Fibroblast of lung (primary cell): ENCODE data around the gene DDX19B. TPM values are rescaled to one million over a fixed set of nuclear protein-coding genes. Genes with fewer than 3 reads are reported as not detected.

Source experiments
- DNase-seq, 2 donors: peaks; one replicate each; pipeline versions ENCODE4 v3.0.0 to v3.0.0-alpha.2; 2010; ENCODE audit warnings: low read depth in 2 of 2
- H2AFZ ChIP-seq: 2 replicates; pipeline ENCODE4 v1.5.1; 2012; ENCODE audit warnings: low read length, control low read depth, inconsistent platforms
- H3K27ac ChIP-seq: 2 replicates; pipeline ENCODE4 v1.5.1; 2011; ENCODE audit warnings: low read length, control low read depth; ENCODE audit not compliant: insufficient read depth
- H3K27me3 ChIP-seq: 2 replicates; pipeline ENCODE4 v1.5.1; 2011; ENCODE audit warnings: mild to moderate bottlenecking, low read length; ENCODE audit not compliant: control insufficient read depth, insufficient read depth
- H3K36me3 ChIP-seq: 2 replicates; pipeline ENCODE4 v1.5.1; 2011; ENCODE audit warnings: low read length; ENCODE audit not compliant: control insufficient read depth, insufficient read depth
- H3K4me1 ChIP-seq: 2 replicates; pipeline ENCODE4 v1.5.1; 2011; ENCODE audit warnings: low read length; ENCODE audit not compliant: control insufficient read depth, insufficient read depth; ENCODE audit errors: extremely low read depth
- H3K4me2 ChIP-seq: 2 replicates; pipeline ENCODE4 v1.5.1; 2011; ENCODE audit warnings: low read length, control low read depth; ENCODE audit not compliant: insufficient read depth; ENCODE audit errors: extremely low read depth
- H3K4me3 ChIP-seq, 4 experiments: fragments of 200-600 bp in 1 of 4; sonication (generic) in 1 of 4; replicated peaks in 1 of 4; 2 replicates each; pipeline ENCODE4 v1.5.1; 2011 to 2016; ENCODE audit warnings: low read length in 4 of 4, low read depth in 3 of 4, mild to moderate bottlenecking in 3 of 4, control low read depth in 2 of 4, inconsistent platforms in 1 of 4, mixed read lengths in 1 of 4; ENCODE audit not compliant: insufficient read depth in 1 of 4; ENCODE audit errors: control extremely low read depth in 1 of 4
- H3K79me2 ChIP-seq: 2 replicates; pipeline ENCODE4 v1.5.1; 2012; ENCODE audit warnings: mild to moderate bottlenecking, low read length, inconsistent platforms; ENCODE audit not compliant: control insufficient read depth, insufficient read depth
- H3K9ac ChIP-seq: 2 replicates; pipeline ENCODE4 v1.5.1; 2011; ENCODE audit warnings: mild to moderate bottlenecking, low read length, control low read depth; ENCODE audit not compliant: insufficient read depth
- H3K9me3 ChIP-seq: 2 replicates; pipeline ENCODE4 v1.5.1; 2012; ENCODE audit warnings: low read depth, low read length; ENCODE audit not compliant: control insufficient read depth, insufficient read depth
- H4K20me1 ChIP-seq: 2 replicates; pipeline ENCODE4 v1.5.1; 2011; ENCODE audit warnings: low read length; ENCODE audit not compliant: control insufficient read depth, insufficient read depth; ENCODE audit errors: extremely low read depth
- CTCF ChIP-seq, 2 donors: IDR thresholded peaks in 1 of 2; conservative IDR thresholded peaks in 1 of 2; 1 replicate in 1 of 2; 2 replicates in 1 of 2; pipeline ENCODE4 v1.5.1; 2011 to 2012; ENCODE audit warnings: low read length in 2 of 2, control low read depth in 1 of 2, inconsistent platforms in 1 of 2, low read depth in 1 of 2, mild to moderate bottlenecking in 1 of 2
- EZH2 ChIP-seq: IDR thresholded peaks from 2 replicates; pipeline ENCODE4 v1.5.1; 2012; ENCODE audit warnings: low read length, control low read depth, mild to moderate bottlenecking; ENCODE audit errors: missing control alignments
- polyA plus RNA-seq, 2 donors: library from polyadenylated mRNA; depleted of rRNA in 1 of 2; stranded (reverse) in 1 of 2; unstranded in 1 of 2; fragments of >200 nt; gene quantifications; 2 replicates each; pipeline ENCODE4 v1.2.1, GENCODE V29; 2011 to 2012; ENCODE audit warnings: missing spikeins in 1 of 2
- total RNA-seq: library from RNA; depleted of rRNA; stranded (reverse); fragments of >200 nt; gene quantifications from 2 replicates; pipeline ENCODE4 v1.2.1, GENCODE V29; 2014

DDX19B gene
- total and polyA plus RNA-seq, 2 donors (not counting 1 experiment from before 2014, with no cell fraction given) = 30.7 to 41.0 TPM

GRCh38 chr16:70251629-70252354, 47.2 kb upstream of the DDX19B start, which contains the start of gene EXOSC6:
EXOSC6 (minus strand) TSS chr16:70251940; CDS start chr16:70251900, 40 bp downstream.
- peak; percentile 92 for DNase-seq
- Histone ChIP-seq H3K79me2 (peaks cover 21% of the 10 kb centered on the region), H3K27ac (peak within 1 kb of the TSS; percentile 70), H4K20me1 (no peaks in the 10 kb centered on the region), H3K4me2 (peak within 1 kb of the TSS; percentile 90), H3K36me3 (peaks cover 25% of the 10 kb centered on the region), H3K9ac (peak within 1 kb of the TSS; percentile 73), H3K9me3 (no peaks in the 10 kb centered on the region), H2AFZ (no peak within 1 kb of the TSS), H3K27me3 (no peaks in the 10 kb centered on the region), H3K4me1 (no peaks in the 10 kb centered on the region), H3K4me3 (peak within 1 kb of the TSS; percentile 55 to 65 (median 62))
- no peak for TF ChIP-seq EZH2
- TF ChIP-seq CTCF (conservative IDR thresholded peaks at IDR 0.05 in 1 of 2, IDR thresholded peaks at IDR 0.05 in 1 of 2; ENCODE audit: low read depth in 1 of 2, low read length in 2 of 2) = peak; percentile 74 to 88

DNA sequence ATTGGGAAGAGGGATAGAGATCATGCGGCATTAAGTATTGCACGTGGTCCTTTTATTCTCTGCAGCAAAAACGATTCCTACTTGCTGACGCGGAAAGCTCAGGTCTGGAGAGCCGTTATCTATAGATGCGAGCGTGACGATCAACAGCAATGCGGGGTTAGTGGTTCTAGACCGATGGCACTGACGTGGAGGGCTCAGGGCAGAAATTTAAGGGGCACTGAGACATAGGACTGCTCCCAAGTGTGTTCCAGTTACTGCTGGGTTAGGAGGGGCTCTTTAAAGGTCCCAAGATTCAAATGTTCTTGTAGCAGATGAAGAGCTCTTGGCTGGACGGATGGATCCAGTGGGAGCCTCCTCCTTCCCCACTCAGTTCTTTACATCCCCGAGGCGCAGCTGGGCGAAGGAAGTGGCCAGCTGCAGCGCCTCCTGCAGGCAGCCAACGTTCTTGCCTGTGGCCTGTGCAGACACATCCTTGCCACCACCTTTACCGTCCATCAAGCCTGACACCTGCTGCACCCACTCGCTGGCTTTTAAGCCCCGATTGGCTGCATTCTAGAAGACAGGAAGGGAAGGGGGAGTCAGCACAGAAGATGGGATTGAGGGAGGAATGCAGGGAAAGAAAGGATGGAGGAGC, 46.5 kb upstream of the DDX19B start:
- Histone ChIP-seq H4K20me1 (no peaks in the 10 kb centered on the region), H3K36me3 (peaks cover 26% of the 10 kb centered on the region), H3K9me3 (no peaks in the 10 kb centered on the region), H3K27me3 (no peaks in the 10 kb centered on the region), H3K79me2 (peaks cover 21% of the 10 kb centered on the region), H3K4me3 (no peak overlapping the region), H3K9ac (no peak overlapping the region), H2AFZ (no peak overlapping the region), H3K27ac (no peak overlapping the region), H3K4me2 (no peak overlapping the region), H3K4me1 (no peaks in the 10 kb centered on the region)
- peak in 1 of 2 donors; percentile 23 for DNase-seq
- TF ChIP-seq EZH2 (no peak), CTCF (conservative IDR thresholded peaks at IDR 0.05 in 1 of 2, IDR thresholded peaks at IDR 0.05 in 1 of 2; ENCODE audit: low read depth in 1 of 2, low read length in 2 of 2) (peak; percentile 20 to 59)

DNA sequence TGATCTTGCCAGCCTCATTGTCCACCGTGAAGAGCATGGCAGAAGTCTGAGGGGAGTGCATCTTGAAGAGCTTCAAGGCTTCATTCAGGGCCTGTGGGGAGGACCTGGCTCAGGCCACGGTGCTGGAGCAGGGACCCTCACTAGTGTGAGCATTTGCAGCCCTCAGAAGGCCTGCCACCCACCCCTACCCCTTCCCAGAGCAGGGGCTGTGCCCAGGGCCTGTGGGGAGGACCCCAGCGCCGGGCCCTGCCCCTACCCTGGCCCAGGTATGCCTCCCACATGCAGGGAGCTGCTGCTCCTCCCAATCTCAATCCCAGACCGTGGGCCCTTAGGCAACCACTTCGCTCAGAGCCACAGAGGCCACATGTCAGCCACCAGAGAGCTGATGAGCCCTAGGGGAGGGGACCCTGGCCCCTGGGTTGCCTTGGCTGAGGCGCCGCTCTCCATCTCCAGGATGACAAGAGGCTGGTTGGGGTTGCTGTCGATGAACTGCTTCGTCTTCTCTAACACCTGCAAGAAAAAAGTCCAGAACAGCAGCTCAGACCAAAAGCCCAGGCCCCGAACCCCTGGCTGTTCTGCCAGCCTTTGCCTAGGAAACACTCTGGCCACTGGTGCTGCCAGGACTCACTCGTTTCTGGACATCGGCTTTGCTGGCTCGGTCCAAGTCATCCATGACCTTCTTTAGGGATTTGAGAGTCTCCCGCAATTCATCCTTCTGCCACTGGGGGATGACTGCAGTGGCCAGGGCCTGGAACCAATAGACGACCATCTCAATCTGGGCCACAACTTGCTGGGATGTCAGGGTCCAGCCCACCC, 45.5 kb upstream of the DDX19B start:
- peaks cover 31% of the 10 kb centered on the region for H3K36me3 ChIP-seq
- H3K4me1 ChIP-seq = no peaks in the 10 kb centered on the region
- DNase-seq = peak; percentile 42 to 47
- no peak overlapping the region for H3K4me3 ChIP-seq
- H3K9ac ChIP-seq = no peak overlapping the region
- no peak overlapping the region for H2AFZ ChIP-seq
- no peaks in the 10 kb centered on the region for H3K9me3 ChIP-seq
- peaks cover 21% of the 10 kb centered on the region for H3K79me2 ChIP-seq
- no peak overlapping the region for H3K4me2 ChIP-seq
- no peaks in the 10 kb centered on the region for H3K27me3 ChIP-seq
- TF ChIP-seq CTCF (conservative IDR thresholded peaks at IDR 0.05 in 1 of 2, IDR thresholded peaks at IDR 0.05 in 1 of 2; ENCODE audit: low read depth in 1 of 2, low read length in 2 of 2) (peak; percentile 49 to 63), EZH2 (no peak)
- no peak overlapping the region for H3K27ac ChIP-seq
- H4K20me1 ChIP-seq = no peaks in the 10 kb centered on the region
